Measurements from ENCODE around the gene LIN52.

- TF ChIP-seq CTCF (conservative IDR thresholded peaks at IDR 0.05; ENCODE audit: low read depth, low read length) (no peak), EZH2 (IDR thresholded peaks at IDR 0.05; ENCODE audit: borderline replicate concordance, low read depth, low read length, poor library complexity, severe bottlenecking) (no peak)
Measured at GRCh38 chr14:74242021-74242779, 157.4 kb downstream of the LIN52 start.

Data from A673 (cell line).